SK-N-SH (cell line): ENCODE measurements around the gene SCYGR5. TPM values are rescaled to one million over a fixed set of nuclear protein-coding genes. Genes with fewer than 3 reads are reported as not detected.

ENCODE experiments used
- CTCF ChIA-PET: fragments of 300-600, 350-600 bp; formaldehyde crosslinking; extraction: SDS; loops from one replicate; lab custom pipeline; 2021; lab: Yijun Ruan, JAX
- POLR2A ChIA-PET: fragments of 350-600 bp; sonication (Branson Sonifier 250); formaldehyde crosslinking; extraction: SDS; loops from one replicate; lab custom pipeline; 2020; ENCODE audit warnings: antibody characterized with exemption, inconsistent platforms; lab: Yijun Ruan, JAX
- DNase-seq: peaks from one replicate; pipeline ENCODE4 v3.0.0; 2012
- H2AFZ ChIP-seq: fragments of 200-600 bp; sonication (generic); 2 replicates; pipeline ENCODE4 v1.8.1; 2016; ENCODE audit warnings: antibody characterized with exemption, mild to moderate bottlenecking, low read depth
- H3F3A ChIP-seq: fragments of 200-600 bp; sonication (generic); replicated peaks from 2 replicates; pipeline ENCODE3; 2016; ENCODE audit warnings: antibody characterized with exemption, mild to moderate bottlenecking; ENCODE audit not compliant: insufficient read depth
- H3K27ac ChIP-seq, 2 experiments: fragments of 200-500 bp in 1 of 2; fragments of 200-600 bp in 1 of 2; sonication (Bioruptor generic) in 1 of 2; sonication (generic), shearing (Covaris generic) in 1 of 2; 2 replicates each; pipeline versions ENCODE4 v1.5.1 to v1.6.1; 2014 to 2016; ENCODE audit warnings: low read depth in 2 of 2, inconsistent platforms in 1 of 2, low read length in 1 of 2, mild to moderate bottlenecking in 1 of 2, mixed read lengths in 1 of 2
- H3K27me3 ChIP-seq: fragments of 200-600 bp; sonication (generic), shearing (Covaris generic); 2 replicates; pipeline ENCODE4 v1.6.1; 2016; ENCODE audit warnings: mixed run types; ENCODE audit not compliant: insufficient read depth
- H3K36me3 ChIP-seq, 2 experiments: fragments of 200-500 bp in 1 of 2; fragments of 200-600 bp in 1 of 2; sonication (Bioruptor generic) in 1 of 2; sonication (generic) in 1 of 2; replicated peaks in 1 of 2; 2 replicates each; pipeline versions ENCODE3 to v1.5.1; 2014 to 2016; ENCODE audit warnings: low read length in 1 of 2, mild to moderate bottlenecking in 1 of 2; ENCODE audit not compliant: insufficient read depth in 2 of 2, control insufficient read depth in 1 of 2
- H3K4me1 ChIP-seq, 2 experiments: fragments of 200-500 bp in 1 of 2; fragments of 200-600 bp in 1 of 2; sonication (Bioruptor generic) in 1 of 2; sonication (generic), shearing (Covaris generic) in 1 of 2; 2 replicates each; pipeline versions ENCODE4 v1.5.1 to v1.6.1; 2014 to 2016; ENCODE audit warnings: low read depth in 1 of 2, low read length in 1 of 2, mixed run types in 1 of 2; ENCODE audit not compliant: insufficient read depth in 2 of 2, control insufficient read depth in 1 of 2
- H3K4me2 ChIP-seq: fragments of 200-600 bp; sonication (generic), shearing (Covaris generic); 2 replicates; pipeline ENCODE4 v1.6.1; 2017; ENCODE audit warnings: mixed run types
- H3K4me3 ChIP-seq, 2 experiments: fragments of 200-500 bp in 1 of 2; fragments of 200-600 bp in 1 of 2; sonication (Bioruptor generic) in 1 of 2; sonication (generic), shearing (Covaris generic) in 1 of 2; 2 replicates each; pipeline versions ENCODE4 v1.5.1 to v1.8.1; 2014 to 2016; ENCODE audit warnings: low read depth in 2 of 2, inconsistent platforms in 1 of 2, low read length in 1 of 2, mild to moderate bottlenecking in 1 of 2, mixed read lengths in 1 of 2, moderate library complexity in 1 of 2
- H3K79me2 ChIP-seq: fragments of 200-600 bp; sonication (generic); 2 replicates; pipeline ENCODE4 v1.8.1; 2017; ENCODE audit warnings: mild to moderate bottlenecking; ENCODE audit not compliant: insufficient read depth
- H3K9ac ChIP-seq: fragments of 200-600 bp; sonication (generic); 2 replicates; pipeline ENCODE4 v1.6.1; 2017; ENCODE audit warnings: mixed run types
- H3K9me2 ChIP-seq: fragments of 200-600 bp; sonication (generic); 2 replicates; pipeline ENCODE4 v1.6.1; 2017; ENCODE audit warnings: mixed run types
- H3K9me3 ChIP-seq: fragments of 200-600 bp; sonication (generic); 2 replicates; pipeline ENCODE4 v1.6.1; 2017; ENCODE audit warnings: mixed run types, mild to moderate bottlenecking, moderate library complexity
- H4K20me1 ChIP-seq: fragments of 200-600 bp; sonication (generic); 2 replicates; pipeline ENCODE4 v1.6.1; 2017; ENCODE audit warnings: mild to moderate bottlenecking, mixed run types; ENCODE audit not compliant: insufficient read depth
- CHD2 ChIP-seq: fragments of 150-350 bp; IDR thresholded peaks from 2 replicates; pipeline ENCODE4 v1.6.1; 2018; ENCODE audit warnings: low read length; ENCODE audit not compliant: partially characterized antibody
- CTCF ChIP-seq: fragments of 200-600 bp; sonication (generic); IDR thresholded peaks from 2 replicates; pipeline ENCODE4 v1.6.1; 2017; ENCODE audit warnings: antibody characterized with exemption, mild to moderate bottlenecking, moderate library complexity
- EZH2phosphoT487 ChIP-seq: fragments of 200-600 bp; sonication (generic); IDR thresholded peaks from 2 replicates; pipeline ENCODE4 v1.6.1; 2017; ENCODE audit warnings: low read depth, mixed run types, mild to moderate bottlenecking, antibody characterized with exemption, moderate library complexity, borderline replicate concordance
- FOXJ3 ChIP-seq: sonication (generic); formaldehyde crosslinking; IDR thresholded peaks from 2 replicates; pipeline ENCODE4 v1.5.1; 2020; ENCODE audit warnings: mild to moderate bottlenecking, missing genetic modification reagents
- FOXM1 ChIP-seq: IDR thresholded peaks from 2 replicates; pipeline ENCODE4 v1.4.0; 2012; ENCODE audit warnings: low read depth, mild to moderate bottlenecking
- GATA2 ChIP-seq: sonication (generic); formaldehyde crosslinking; IDR thresholded peaks from 2 replicates; pipeline ENCODE4 v1.5.0; 2020; ENCODE audit warnings: mild to moderate bottlenecking, missing genetic modification reagents
- IRF3 ChIP-seq: fragments of 150-350 bp; IDR thresholded peaks from 2 replicates; pipeline ENCODE4 v1.6.1; 2016; ENCODE audit warnings: mild to moderate bottlenecking, low read depth, low read length
- PBX3 ChIP-seq: IDR thresholded peaks from 2 replicates; pipeline ENCODE4; 2012
- POLR2AphosphoS5 ChIP-seq: IDR thresholded peaks from 2 replicates; pipeline ENCODE4 v1.6.1; 2012; ENCODE audit warnings: low read depth, low read length
- RFX5 ChIP-seq: IDR thresholded peaks from 2 replicates; pipeline ENCODE4 v1.6.1; 2012; ENCODE audit warnings: mild to moderate bottlenecking, improper control_type of control experiment, low read length
- SMC3 ChIP-seq: IDR thresholded peaks from 2 replicates; pipeline ENCODE4 v1.6.1; 2012; ENCODE audit warnings: low read depth, low read length, improper control_type of control experiment
- TCF12 ChIP-seq: IDR thresholded peaks from 2 replicates; pipeline ENCODE4 v1.4.0; 2012
- TEAD4 ChIP-seq: IDR thresholded peaks from 2 replicates; pipeline ENCODE4 v1.4.0; 2012; ENCODE audit warnings: mild to moderate bottlenecking, borderline replicate concordance; ENCODE audit not compliant: insufficient read depth
- USF1 ChIP-seq: IDR thresholded peaks from 2 replicates; pipeline ENCODE4 v1.4.0; 2012; ENCODE audit warnings: low read depth, borderline replicate concordance
- USF2 ChIP-seq: fragments of 150-350 bp; IDR thresholded peaks from 2 replicates; pipeline ENCODE4 v1.6.1; 2017; ENCODE audit warnings: antibody characterized with exemption, low read length, low read depth, borderline replicate concordance
- YY1 ChIP-seq: IDR thresholded peaks from 2 replicates; pipeline ENCODE4 v1.4.0; 2012; ENCODE audit warnings: low read depth, mild to moderate bottlenecking
- ZBTB33 ChIP-seq: IDR thresholded peaks from 2 replicates; pipeline ENCODE4 v1.4.0; 2012; ENCODE audit warnings: low read depth, borderline replicate concordance
- WGBS: methylation state at CpG from one replicate; pipeline ENCODE4 v1.1.6; 2017; ENCODE audit warnings: low lambda C conversion rate; 5-methylcytosine and 5-hydroxymethylcytosine counted together
- polyA plus RNA-seq, 3 experiments: library from polyadenylated mRNA; depleted of rRNA; stranded (reverse); fragments of >200 nt; gene quantifications; 2 replicates each; pipeline ENCODE4 v1.2.3, GENCODE V29; 2012

Gene SCYGR5
- polyA plus RNA-seq, 1 of the 3 experiments (the other 2 are of a cell fraction): not detected

GRCh38 chr2:227623226-227623625, 43.4 kb upstream of the SCYGR5 start (continued):
- no peak for TF ChIP-seq USF1

- H3K27ac ChIP-seq: no peak overlapping the region
- H3K9ac ChIP-seq: no peak overlapping the region
- TF ChIP-seq IRF3: no peak
- TF ChIP-seq CHD2: no peak
- TF ChIP-seq YY1: no peak
- TF ChIP-seq FOXJ3 (CRISPR knock-in tag): no peak
- TF ChIP-seq CTCF: no peak
- no peak for TF ChIP-seq EZH2phosphoT487
- TF ChIP-seq USF2: no peak
- no peak for TF ChIP-seq FOXM1
- TF ChIP-seq RFX5: no peak
- TF ChIP-seq SMC3: no peak
- TF ChIP-seq GATA2: no peak
- TF ChIP-seq ZBTB33: no peak
- no peak for TF ChIP-seq TCF12
- TF ChIP-seq PBX3: no peak
- TF ChIP-seq POLR2AphosphoS5: no peak
- TF ChIP-seq USF1: no peak
- TF ChIP-seq TEAD4: no peak
- CTCF ChIA-PET: no interaction called here
- no peaks in the 10 kb centered on the region for H3K9me3 ChIP-seq
- no peak for DNase-seq
- H3K9me2 ChIP-seq: no peaks in the 10 kb centered on the region
- H3K4me1 ChIP-seq: peaks cover 0 to 5% of the 10 kb centered on the region in 2 experiments; a peak in 1 of 4 replicates
- H3K4me2 ChIP-seq: no peak overlapping the region
- POLR2A ChIA-PET: no interaction called here
- no peak overlapping the region for H2AFZ ChIP-seq
- no peaks in the 10 kb centered on the region for H3K79me2 ChIP-seq
- 34% methylated on average over 2 of the region's 2 CpGs for WGBS
- no peaks in the 10 kb centered on the region for H4K20me1 ChIP-seq
- no peaks in the 10 kb centered on the region for H3K36me3 ChIP-seq
- H3K4me3 ChIP-seq: no peak overlapping the region
- H3K27me3 ChIP-seq: no peaks in the 10 kb centered on the region
- H3F3A ChIP-seq: no peaks in the 10 kb centered on the region
These were observed 41.2 kb upstream of the SCYGR5 start for GRCh38 chr2:227625420-227625819.
